ENCODE data around the gene ETNK1.

DNA sequence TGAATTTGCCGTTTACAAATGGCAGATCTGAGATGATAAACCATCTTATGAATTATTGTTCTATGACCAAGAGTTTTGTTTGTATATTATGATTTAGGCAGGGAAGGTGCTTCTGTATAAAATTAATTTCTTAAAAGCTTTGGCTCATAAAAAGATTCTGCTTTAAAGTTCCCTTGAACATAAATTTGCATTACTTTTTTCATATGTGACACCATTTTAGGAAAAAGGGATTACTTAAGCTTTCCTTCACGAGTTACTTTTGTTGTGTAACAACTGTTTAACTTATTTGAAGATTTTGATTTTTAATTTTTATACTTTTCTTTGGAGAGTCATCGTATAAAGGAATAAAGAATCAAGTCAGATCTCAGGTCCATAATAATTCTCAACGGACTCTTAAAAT, 3.3 kb downstream of the ETNK1 start:
- TF ChIP-seq, protein P1, sequence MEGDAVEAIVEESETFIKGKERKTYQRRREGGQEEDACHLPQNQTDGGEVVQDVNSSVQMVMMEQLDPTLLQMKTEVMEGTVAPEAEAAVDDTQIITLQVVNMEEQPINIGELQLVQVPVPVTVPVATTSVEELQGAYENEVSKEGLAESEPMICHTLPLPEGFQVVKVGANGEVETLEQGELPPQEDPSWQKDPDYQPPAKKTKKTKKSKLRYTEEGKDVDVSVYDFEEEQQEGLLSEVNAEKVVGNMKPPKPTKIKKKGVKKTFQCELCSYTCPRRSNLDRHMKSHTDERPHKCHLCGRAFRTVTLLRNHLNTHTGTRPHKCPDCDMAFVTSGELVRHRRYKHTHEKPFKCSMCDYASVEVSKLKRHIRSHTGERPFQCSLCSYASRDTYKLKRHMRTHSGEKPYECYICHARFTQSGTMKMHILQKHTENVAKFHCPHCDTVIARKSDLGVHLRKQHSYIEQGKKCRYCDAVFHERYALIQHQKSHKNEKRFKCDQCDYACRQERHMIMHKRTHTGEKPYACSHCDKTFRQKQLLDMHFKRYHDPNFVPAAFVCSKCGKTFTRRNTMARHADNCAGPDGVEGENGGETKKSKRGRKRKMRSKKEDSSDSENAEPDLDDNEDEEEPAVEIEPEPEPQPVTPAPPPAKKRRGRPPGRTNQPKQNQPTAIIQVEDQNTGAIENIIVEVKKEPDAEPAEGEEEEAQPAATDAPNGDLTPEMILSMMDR (IDR thresholded peaks at IDR 0.05), result no peak
- TF ChIP-seq EP300 (IDR thresholded peaks at IDR 0.05) (no peak), ESRRA (IDR thresholded peaks at IDR 0.05; ENCODE audit: borderline replicate concordance, low read length) (no peak), SREBF2 (IDR thresholded peaks at IDR 0.05) (no peak), MAX (IDR thresholded peaks at IDR 0.05) (no peak), POLR2A (IDR thresholded peaks at IDR 0.05; ENCODE audit: low read length) (no peak), ZFP36 (IDR thresholded peaks at IDR 0.05; ENCODE audit: borderline replicate concordance, partially characterized antibody) (no peak), RFX5 (IDR thresholded peaks at IDR 0.05) (no peak)
